ENCODE results near the gene DTX4.

The DTX4 gene

DNA sequence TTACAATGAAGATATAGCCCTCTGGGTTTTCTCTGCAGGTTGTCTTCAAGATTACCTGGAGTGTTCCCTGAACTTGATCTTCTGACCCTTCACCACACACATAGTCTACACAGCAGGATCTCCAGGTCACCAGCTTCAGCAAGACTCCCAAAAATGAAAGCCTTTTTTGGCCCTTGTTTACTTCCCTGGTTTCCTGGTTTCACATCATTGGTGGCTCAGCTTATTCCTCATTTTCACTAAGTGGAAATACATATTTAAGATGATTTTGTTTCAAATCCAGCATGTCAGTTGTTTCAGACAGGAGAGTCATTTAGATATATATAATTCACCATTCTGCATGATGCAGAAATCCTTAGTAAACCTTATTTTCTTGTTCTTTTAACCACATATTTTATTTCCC lies 82.4 kb downstream of the DTX4 start:
- no peak overlapping the region for H3K9ac ChIP-seq (ENCODE audit: low read length)
- H3K27me3 ChIP-seq (ENCODE audit: control insufficient read depth, insufficient read depth, low read length): no peaks in the 10 kb centered on the region
- no peaks in the 10 kb centered on the region for H3K36me3 ChIP-seq (ENCODE audit: control insufficient read depth, insufficient read depth, low read length)
- H3K4me3 ChIP-seq (ENCODE audit: low read depth, low read length): no peak overlapping the region
- peaks cover 3% of the 10 kb centered on the region; the same call in 1 of the 2 replicates for H3K4me1 ChIP-seq (ENCODE audit: control insufficient read depth, insufficient read depth, low read length)
- no peak overlapping the region for H3K27ac ChIP-seq (ENCODE audit: low read depth, low read length)
- H3K9me3 ChIP-seq (ENCODE audit: control insufficient read depth, insufficient read depth, low read depth, low read length): no peaks in the 10 kb centered on the region

- H3K9me3 ChIP-seq (ENCODE audit: control insufficient read depth, insufficient read depth, low read depth, low read length): no peaks in the 10 kb centered on the region
- H3K36me3 ChIP-seq (ENCODE audit: control insufficient read depth, insufficient read depth, low read length): no peaks in the 10 kb centered on the region
- H3K4me1 ChIP-seq (ENCODE audit: control insufficient read depth, insufficient read depth, low read length): peaks cover 3% of the 10 kb centered on the region; the same call in 1 of the 2 replicates
- H3K4me3 ChIP-seq (ENCODE audit: low read depth, low read length): no peak overlapping the region
- H3K27ac ChIP-seq (ENCODE audit: low read depth, low read length): no peak overlapping the region
- no peaks in the 10 kb centered on the region for H3K27me3 ChIP-seq (ENCODE audit: control insufficient read depth, insufficient read depth, low read length)
- no peak overlapping the region for H3K9ac ChIP-seq (ENCODE audit: low read length)
Measured at GRCh38 chr11:59255281-59255680, 83.3 kb downstream of the DTX4 start.

Measured in HUES6 (cell line).